ENCODE results near the gene HFM1. TPM values are rescaled to one million over a fixed set of nuclear protein-coding genes. Genes with fewer than 3 reads are reported as not detected.
A peak's percentile ranks its signal among the peaks of the same experiment; 100 is the strongest.

Gene HFM1
- polyA plus RNA-seq, 1 donor from 2014 or later = not detected

DNA sequence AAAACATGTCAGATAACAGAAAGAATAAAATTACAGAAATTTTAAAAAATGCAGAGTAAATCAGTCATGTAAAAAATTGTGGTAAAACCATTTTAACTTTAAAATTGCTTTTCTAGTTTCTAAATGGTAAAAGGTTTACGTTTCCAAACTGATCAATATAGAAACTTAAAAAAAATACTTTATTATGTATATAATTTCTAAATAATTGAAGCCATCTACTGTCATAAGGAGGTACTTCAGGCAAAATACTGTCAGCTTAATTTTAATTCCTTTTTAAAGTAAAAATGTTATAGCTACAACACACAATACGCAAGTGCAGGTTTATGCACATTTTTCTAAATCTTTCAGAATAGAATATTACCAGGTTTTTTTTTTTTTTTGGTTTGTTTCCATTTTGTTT, 159.9 kb downstream of the HFM1 start:
- Mint-ChIP-seq H3K9me3 (peaks cover 0 to 4% (median 2%) of the 10 kb centered on the region in 3 donors), H3K36me3 (no peaks in the 10 kb centered on the region), H3K4me3 (no peak overlapping the region), H3K4me1 (no peaks in the 10 kb centered on the region), H3K27ac (no peak overlapping the region), H3K27me3 (peaks cover 2% of the 10 kb centered on the region)

DNA sequence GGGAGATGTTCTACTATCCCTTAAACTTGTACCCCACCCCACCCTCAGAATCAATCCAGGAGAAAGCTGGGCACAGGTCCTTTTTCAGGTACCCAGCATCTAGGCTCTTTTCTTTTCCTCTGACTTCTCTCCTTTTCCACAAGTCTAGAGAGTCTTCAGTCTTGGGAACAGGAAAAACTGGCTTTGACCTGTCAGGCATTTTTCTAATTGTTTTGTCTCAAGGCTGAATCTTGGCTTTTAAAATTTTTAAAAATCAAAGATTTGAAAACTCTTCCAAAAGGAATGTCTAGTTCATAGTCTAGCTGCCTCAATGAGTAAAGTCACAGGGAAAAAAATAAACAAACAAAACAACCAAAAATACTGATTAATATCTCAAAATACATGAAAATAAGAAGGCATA, 161.5 kb downstream of the HFM1 start:
- no peak overlapping the region for H3K4me3 Mint-ChIP-seq
- peaks cover 0 to 2% (median 2%) of the 10 kb centered on the region in 3 donors for H3K9me3 Mint-ChIP-seq
- no peaks in the 10 kb centered on the region for H3K4me1 Mint-ChIP-seq
- H3K27ac Mint-ChIP-seq = no peak overlapping the region
- no peaks in the 10 kb centered on the region for H3K36me3 Mint-ChIP-seq
- no peaks in the 10 kb centered on the region for H3K27me3 Mint-ChIP-seq

DNA sequence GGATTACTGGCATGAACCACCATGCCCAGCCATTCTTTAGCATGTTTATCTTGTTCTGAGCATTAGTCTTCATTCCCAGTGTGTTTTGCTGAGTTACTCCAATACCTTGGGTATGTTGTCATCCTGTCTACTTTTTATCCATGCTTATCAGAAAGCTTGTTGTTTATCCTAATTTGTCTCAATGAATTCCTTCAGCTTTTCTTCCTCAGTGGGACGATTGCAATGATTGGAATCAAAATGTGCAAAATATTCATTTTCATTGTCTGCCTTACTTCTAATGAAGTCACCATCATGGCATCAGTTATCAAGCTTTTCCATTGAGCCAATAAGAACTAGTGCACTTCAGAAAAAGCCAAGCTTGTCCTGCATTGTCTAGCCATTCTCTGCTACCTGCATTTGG, 170.5 kb downstream of the HFM1 start:
- H3K9me3 Mint-ChIP-seq = no peaks in the 10 kb centered on the region
- H3K4me1 Mint-ChIP-seq = peaks cover 0 to 1% (median 0%) of the 10 kb centered on the region in 3 donors
- no peak overlapping the region for H3K27ac Mint-ChIP-seq
- peaks cover 2% of the 10 kb centered on the region for H3K36me3 Mint-ChIP-seq
- no peak overlapping the region for H3K4me3 Mint-ChIP-seq
- H3K27me3 Mint-ChIP-seq = peaks cover 3% of the 10 kb centered on the region

DNA sequence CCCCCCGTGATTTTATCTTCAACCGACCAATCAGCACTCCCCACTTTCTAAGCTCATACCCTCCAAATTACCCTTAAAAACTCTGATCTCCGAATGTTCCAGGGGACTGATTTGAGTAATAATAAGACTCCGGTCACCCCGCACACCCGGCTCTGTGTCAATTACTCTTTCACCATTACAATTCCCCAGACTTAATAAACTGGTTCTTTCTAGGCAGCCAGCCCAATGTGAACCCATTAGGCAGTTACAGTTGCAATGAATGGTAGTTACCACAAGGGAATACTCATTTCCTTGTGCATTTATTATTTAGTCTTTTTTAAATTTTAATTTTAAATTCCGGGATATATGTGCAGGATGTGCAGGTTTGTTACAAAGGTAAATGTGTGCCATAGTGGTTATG, 177.9 kb downstream of the HFM1 start:
- no peaks in the 10 kb centered on the region for H3K9me3 Mint-ChIP-seq
- H3K27ac Mint-ChIP-seq = no peak overlapping the region
- H3K36me3 Mint-ChIP-seq = peaks cover 2% of the 10 kb centered on the region
- peaks cover 2% of the 10 kb centered on the region for H3K27me3 Mint-ChIP-seq
- no peak overlapping the region for H3K4me3 Mint-ChIP-seq
- no peaks in the 10 kb centered on the region for H3K4me1 Mint-ChIP-seq

DNA sequence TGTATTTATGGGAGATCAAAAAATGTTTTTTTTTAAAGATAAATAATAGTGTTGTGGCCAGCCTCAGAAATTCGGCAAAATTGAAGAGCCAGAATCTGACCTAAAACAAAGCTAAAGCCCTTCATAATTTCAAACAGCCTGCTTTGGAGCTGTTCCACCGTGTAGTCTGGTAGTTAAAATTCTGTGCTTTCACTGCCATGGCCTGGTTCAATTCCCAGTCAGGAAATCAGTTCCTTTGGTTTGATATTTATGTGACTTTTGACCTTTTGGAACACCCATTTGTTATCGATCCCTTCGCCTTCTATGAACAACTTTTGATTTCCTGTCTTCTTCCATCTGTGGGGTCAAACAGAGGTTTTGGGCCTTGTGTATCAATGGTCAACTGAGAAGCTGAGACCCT, 179.8 kb downstream of the HFM1 start:
- peaks cover 0 to 2% (median 0%) of the 10 kb centered on the region in 3 donors for H3K4me1 Mint-ChIP-seq
- H3K9me3 Mint-ChIP-seq = peaks cover 0 to 5% (median 2%) of the 10 kb centered on the region in 3 donors
- peaks cover 1% of the 10 kb centered on the region for H3K27me3 Mint-ChIP-seq
- peaks cover 2% of the 10 kb centered on the region for H3K36me3 Mint-ChIP-seq
- H3K27ac Mint-ChIP-seq = no peak overlapping the region
- H3K4me3 Mint-ChIP-seq = no peak overlapping the region

DNA sequence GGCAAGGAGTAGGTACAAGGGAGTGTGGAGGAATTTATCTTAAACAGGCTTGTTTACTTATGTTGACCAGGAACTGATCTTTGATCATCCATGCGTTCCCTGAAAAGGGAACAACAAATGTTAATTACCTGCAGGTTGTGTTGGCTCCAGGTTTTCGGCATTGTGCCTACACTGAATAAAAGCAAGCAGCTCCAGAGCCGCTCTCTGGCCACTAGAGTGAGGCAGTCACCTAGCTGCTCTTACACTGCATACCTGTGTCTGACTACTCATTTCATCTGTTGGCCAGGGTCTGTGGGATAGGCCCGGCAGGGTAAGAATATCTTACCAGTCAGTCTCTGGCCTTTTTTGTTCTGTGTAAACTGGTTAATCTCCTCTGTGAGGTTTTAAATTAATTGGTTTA, 183.6 kb downstream of the HFM1 start:
- Mint-ChIP-seq H3K27me3 (peaks cover 1% of the 10 kb centered on the region), H3K4me1 (peaks cover 0 to 2% (median 0%) of the 10 kb centered on the region in 3 donors), H3K4me3 (no peak overlapping the region), H3K27ac (no peak overlapping the region), H3K36me3 (no peaks in the 10 kb centered on the region), H3K9me3 (peaks cover 7 to 16% (median 7%) of the 10 kb centered on the region in 3 donors)

DNA sequence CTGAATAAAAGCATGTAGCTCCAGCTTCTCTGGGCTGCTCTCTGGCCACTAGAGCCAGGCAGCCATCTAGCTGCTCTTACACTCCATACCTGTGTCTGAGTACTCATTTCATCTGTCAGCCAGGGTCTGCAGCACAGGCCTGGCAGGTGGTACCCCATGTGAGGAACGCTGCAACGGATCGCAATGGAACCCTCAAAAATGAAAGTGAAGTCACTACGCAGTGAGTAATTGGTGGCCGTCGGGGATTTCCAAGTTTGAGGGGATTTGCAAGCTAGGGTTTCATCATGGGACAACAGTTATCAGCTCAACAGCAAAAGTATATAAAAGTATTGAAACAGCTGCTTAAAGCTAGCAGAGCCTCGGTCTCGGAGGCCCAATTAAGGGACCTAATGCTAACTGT, 186.7 kb downstream of the HFM1 start:
- peaks cover 0 to 2% (median 0%) of the 10 kb centered on the region in 3 donors for H3K4me1 Mint-ChIP-seq

More for the DNA sequence above, 186.7 kb downstream of the HFM1 start:
- Mint-ChIP-seq H3K36me3 (no peaks in the 10 kb centered on the region), H3K27me3 (no peaks in the 10 kb centered on the region), H3K9me3 (peaks cover 7 to 16% (median 7%) of the 10 kb centered on the region in 3 donors), H3K4me3 (no peak overlapping the region), H3K27ac (peak overlapping the region in 1 of 3 donors; percentile 35)

Other genes with a start within 250 kb of the HFM1 start
- 1.8 TPM for gene CDC7, start 96.0 kb upstream of the HFM1 start, polyA plus RNA-seq